ENCODE measurements around the gene TCF7L1.
"Not testable (repeated sequence)": the region's sequence is repeated elsewhere in the genome, so short reads cannot be mapped to it uniquely, and the experiment has no call there.

TCF7L1 gene

DNA sequence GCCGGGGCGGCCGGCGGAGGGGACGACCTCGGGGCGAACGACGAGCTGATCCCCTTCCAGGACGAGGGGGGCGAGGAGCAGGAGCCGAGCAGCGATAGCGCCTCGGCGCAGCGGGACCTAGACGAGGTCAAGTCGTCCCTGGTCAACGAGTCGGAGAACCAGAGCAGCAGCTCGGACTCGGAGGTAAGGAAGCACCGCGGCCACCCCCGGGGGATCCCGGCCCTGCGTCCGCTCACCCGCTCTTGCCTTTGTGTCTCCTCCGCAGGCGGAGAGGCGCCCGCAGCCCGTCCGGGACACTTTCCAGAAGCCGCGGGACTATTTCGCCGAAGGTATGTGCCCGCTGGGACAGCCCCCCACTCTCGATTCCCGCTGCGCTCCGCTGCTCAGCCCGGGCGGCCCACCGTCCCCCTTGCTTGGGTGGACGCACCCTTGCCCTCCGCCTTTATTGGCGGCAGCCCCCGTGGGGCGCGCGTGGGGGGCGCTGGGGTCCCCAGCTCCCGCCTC, 611 bp downstream of the TCF7L1 start:
- peak; percentile 6 for DNase-seq

GRCh38 chr2:85134255-85134895, 1.2 kb downstream of the TCF7L1 start:
- DNase-seq: no peak

- no peak for DNase-seq
Observed at GRCh38 chr2:85134896-85135659, 1.9 kb downstream of the TCF7L1 start.

GRCh38 chr2:85135660-85135914, 2.4 kb downstream of the TCF7L1 start:
- no peak for DNase-seq

DNA sequence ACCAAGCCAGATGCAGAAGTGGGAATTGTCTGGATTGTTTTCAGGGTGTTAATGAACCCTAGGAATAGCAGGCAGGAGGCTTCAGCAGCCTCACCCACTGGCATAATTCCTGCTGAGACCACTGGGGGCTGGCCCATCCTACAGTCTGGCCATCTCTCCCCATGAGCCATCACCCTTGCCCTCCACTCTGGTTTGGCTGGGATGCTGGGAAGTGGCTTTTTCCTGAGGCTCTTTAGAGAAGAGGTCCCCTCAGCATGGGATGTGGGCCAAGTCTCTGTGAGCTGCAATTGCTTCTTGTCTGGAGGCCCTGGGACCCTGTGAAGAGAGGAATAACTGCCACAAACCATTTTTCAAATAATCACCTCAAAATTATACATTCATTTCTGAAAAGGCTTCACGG, 4.0 kb downstream of the TCF7L1 start:
- DNase-seq: no peak

GRCh38 chr2:85143463-85144082, 10.4 kb downstream of the TCF7L1 start:
- no peak for DNase-seq

GRCh38 chr2:85145116-85145820, 12.1 kb downstream of the TCF7L1 start:
- no peak for DNase-seq

DNA sequence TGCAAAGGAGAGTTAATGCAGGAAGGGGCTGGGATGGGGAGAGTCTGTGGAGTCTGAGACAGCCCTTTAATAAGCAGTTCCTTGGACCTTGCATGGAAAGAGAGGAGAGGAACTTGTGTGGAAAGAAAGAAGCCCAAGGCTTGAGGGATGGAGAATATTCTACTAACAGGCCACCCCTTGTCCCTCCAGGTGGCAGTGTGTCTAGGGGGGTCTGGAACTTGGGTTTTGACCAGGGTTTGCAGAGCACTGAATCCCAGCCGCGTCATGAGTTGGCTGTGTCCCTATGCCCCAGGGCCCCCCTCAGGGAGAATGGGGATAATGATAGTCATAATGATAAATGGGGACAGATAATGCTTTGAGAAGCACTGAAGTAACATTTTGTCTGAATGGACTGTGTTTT, 15.0 kb downstream of the TCF7L1 start:
- DNase-seq: no peak

DNA sequence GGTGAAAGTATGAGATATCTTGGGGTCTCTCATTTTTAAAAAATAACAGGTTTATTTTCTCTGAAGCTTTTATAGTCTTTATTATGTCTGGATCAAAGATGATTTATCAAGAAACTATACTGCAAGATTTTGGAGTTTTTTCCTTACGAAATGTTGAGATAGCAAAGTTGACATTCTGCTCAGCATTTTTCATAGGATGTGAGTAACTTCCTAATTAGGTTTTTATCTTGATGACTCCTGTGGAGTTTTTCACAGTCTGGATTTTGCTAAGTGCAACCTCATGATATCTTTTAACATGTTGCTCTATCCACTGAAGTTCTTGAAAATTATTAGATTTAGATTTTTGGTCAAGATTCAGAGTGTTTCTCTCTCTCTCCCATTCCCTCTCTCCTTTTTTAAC, 17.8 kb downstream of the TCF7L1 start:
- no peak for DNase-seq

- no peak for DNase-seq
Observed at GRCh38 chr2:85152895-85153294, 19.7 kb downstream of the TCF7L1 start.

GRCh38 chr2:85154048-85154753, 21.0 kb downstream of the TCF7L1 start:
- no peak for DNase-seq

- DNase-seq: not testable (repeated sequence)
Observed at GRCh38 chr2:85155082-85155481, 21.9 kb downstream of the TCF7L1 start.

GRCh38 chr2:85156153-85156552, 23.0 kb downstream of the TCF7L1 start:
- DNase-seq: no peak

GRCh38 chr2:85156619-85157018, 23.4 kb downstream of the TCF7L1 start:
- DNase-seq: no peak

GRCh38 chr2:85157345-85157744, 24.2 kb downstream of the TCF7L1 start:
- DNase-seq: no peak

DNA sequence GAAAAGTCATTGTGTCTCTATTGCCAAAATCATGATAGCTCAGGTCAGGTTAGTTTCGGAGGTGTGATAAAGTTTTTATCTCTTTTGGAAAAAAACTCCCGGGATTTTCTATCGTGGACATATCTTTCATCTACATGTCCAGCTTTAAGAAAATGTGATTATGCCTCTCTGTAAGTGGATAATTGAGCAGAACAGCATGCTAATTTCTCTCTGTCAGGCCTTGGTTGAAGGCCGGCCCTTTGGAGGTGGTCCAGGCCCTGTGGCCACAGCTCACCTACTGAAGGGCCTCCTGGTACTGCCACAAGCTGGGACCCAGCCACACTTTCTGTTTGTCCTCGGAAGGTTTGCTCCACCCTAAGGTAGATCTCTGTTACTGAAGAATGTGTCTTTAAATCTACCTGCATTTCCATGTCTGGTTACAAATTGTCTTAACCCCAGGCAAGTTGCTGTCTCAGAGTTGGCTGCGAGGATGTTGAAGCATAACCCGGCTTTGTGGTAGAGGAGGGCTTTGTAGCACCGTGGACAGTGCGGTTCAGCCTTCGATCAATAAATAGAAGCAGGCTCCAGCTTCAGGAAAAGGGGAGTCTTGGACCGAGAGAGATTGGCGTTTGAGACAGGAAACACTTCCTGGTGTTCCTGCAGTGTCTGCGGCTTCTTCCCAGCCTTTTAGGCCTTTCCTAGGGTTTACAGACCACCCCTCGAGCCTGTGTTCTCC, 25.5 kb downstream of the TCF7L1 start:
- no peak for DNase-seq

DNA sequence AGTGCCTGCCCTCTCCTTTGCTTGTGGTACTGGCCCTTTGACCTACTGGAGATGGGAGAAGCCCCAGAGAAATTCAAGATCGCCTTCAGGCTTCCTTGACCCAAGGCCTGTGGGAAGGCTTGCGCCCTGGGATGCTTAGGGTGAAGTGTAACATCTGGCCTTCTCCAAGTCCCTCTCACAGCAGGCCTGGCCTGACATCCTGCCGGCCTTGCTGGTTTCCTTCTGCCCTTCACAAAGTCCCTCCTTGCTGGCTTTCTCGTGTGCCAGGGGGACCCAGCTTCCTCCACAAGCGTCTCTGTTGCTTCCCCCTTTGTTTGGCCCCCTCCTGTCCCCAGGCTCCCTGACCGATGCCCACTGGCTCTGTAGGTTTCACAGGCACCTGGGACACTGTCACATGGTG, 26.4 kb downstream of the TCF7L1 start:
- DNase-seq: no peak

- no peak for DNase-seq
Observed at GRCh38 chr2:85160966-85161960, 28.1 kb downstream of the TCF7L1 start.

- DNase-seq: no peak
Observed at GRCh38 chr2:85162746-85163301, 29.6 kb downstream of the TCF7L1 start.

GRCh38 chr2:85163675-85164074, 30.5 kb downstream of the TCF7L1 start:
- no peak for DNase-seq

DNA sequence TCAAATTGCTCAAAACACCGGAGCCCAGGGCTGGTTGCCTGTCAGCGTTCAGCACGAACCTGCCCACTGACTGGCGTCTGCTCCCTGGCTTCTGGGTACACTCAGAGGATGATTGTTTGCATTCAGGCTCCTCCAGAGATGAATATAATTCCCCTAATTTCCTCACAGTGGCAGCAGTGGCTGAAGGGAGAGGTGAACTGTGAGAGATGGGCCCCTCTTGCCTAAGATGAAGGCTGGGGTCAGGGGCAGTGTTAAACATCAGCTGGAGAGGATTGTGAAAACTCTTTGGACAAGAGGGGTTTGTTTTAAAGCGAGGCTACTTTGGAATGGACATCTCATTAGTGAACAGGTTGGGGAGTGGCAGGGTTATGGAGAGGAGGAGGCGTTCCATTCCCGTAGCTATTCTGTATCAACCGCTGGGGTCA, 31.0 kb downstream of the TCF7L1 start:
- no peak for DNase-seq

Data from activated naive CD4-positive, alpha-beta T cell treated with Interleukin-2 at 50 U/mL for 16 hours (primary cell).